Kidney (tissue), 22 donors: ENCODE results near the gene SIRPB1. TPM values are rescaled to one million over a fixed set of nuclear protein-coding genes. Genes with fewer than 3 reads are reported as not detected.

Source experiments
- DNase-seq, 5 donors: peaks; one replicate each; pipeline ENCODE4 v3.0.0-alpha.2; 2013 to 2020
- FAIRE-seq: peaks from 2 replicates; lab custom pipeline; 2012; peaks lifted over from hg19 to GRCh38; lab: Jason Lieb, UNC
- H3K27ac ChIP-seq, 2 donors: one replicate each; pipeline ENCODE4 v1.7.0; 2013; ENCODE audit warnings: low read depth in 2 of 2, low read length in 2 of 2, inconsistent platforms in 1 of 2
- H3K27me3 ChIP-seq: one replicate; pipeline ENCODE4 v1.7.1; 2013; ENCODE audit warnings: low read length, inconsistent platforms; ENCODE audit not compliant: control insufficient read depth, insufficient read depth
- H3K36me3 ChIP-seq, 3 donors: one replicate each; pipeline versions ENCODE4 v1.7.0 to v1.7.1; 2013; ENCODE audit warnings: low read length in 3 of 3, control low read depth in 1 of 3, inconsistent platforms in 1 of 3; ENCODE audit not compliant: insufficient read depth in 3 of 3, control insufficient read depth in 2 of 3
- H3K4me1 ChIP-seq, 3 donors: one replicate each; pipeline versions ENCODE4 v1.7.0 to v1.7.1; 2013; ENCODE audit warnings: low read length in 3 of 3, inconsistent platforms in 1 of 3, low read depth in 1 of 3; ENCODE audit not compliant: control insufficient read depth in 2 of 3, insufficient read depth in 2 of 3
- H3K4me3 ChIP-seq, 3 donors: one replicate each; pipeline versions ENCODE4 v1.7.0 to v1.8.1; 2013; ENCODE audit warnings: low read length in 3 of 3, control low read depth in 1 of 3, inconsistent platforms in 1 of 3
- H3K9ac ChIP-seq, 3 donors: one replicate each; pipeline versions ENCODE4 v1.7.0 to v1.7.1; 2013; ENCODE audit warnings: low read length in 3 of 3, control low read depth in 1 of 3, inconsistent platforms in 1 of 3
- H3K9me3 ChIP-seq, 3 donors: one replicate each; pipeline versions ENCODE4 v1.7.0 to v1.7.1; 2013; ENCODE audit warnings: low read length in 3 of 3, control low read depth in 1 of 3, inconsistent platforms in 1 of 3; ENCODE audit not compliant: control insufficient read depth in 2 of 3, insufficient read depth in 1 of 3
- intact Hi-C: fragments of 100-400 bp; cut with DNase I; formaldehyde crosslinking; loops from one replicate; pipeline ENCODE4 v1.11.1; 2022
- long read RNA-seq, 10 donors: library from polyadenylated mRNA in 1 of 10; unstranded in 1 of 10; transcript quantifications; one replicate each; pipeline ENCODE4 v2.0.0 and lab custom pipeline, GENCODE V29; 2021 to 2026
- polyA plus RNA-seq: library from polyadenylated mRNA; stranded (reverse); fragments of 350-450 nt; fragmentation: Illumina TruSeq; extraction: RNeasy Lipid Tissue Mini Kit (QIAGEN cat#74804); gene quantifications from one replicate; pipeline ENCODE4 v1.2.3, GENCODE V29; 2014; ENCODE audit warnings: low read depth, low replicate concordance; ENCODE audit not compliant: insufficient read depth
- total RNA-seq: library from RNA; stranded (reverse); fragmentation: NEBNext Ultra II Directional; extraction: Animal tissue kit (Norgen Biotek cat#: 25700); gene quantifications from one replicate; pipeline ENCODE4 v1.2.1, GENCODE V29; 2021
- TF ChIP-seq, protein P1 (sequence below): IDR thresholded peaks from 3 replicates; pipeline ENCODE4 v1.5.1; 2012; ENCODE audit warnings: mild to moderate bottlenecking, moderate library complexity, borderline replicate concordance; ENCODE audit not compliant: insufficient read depth; ENCODE audit errors: extremely low read depth
- donor health status: control.
- donor health status: control.
- donor health status: control.
- donor health status: control.
- donor health status: control.
- donor health status: DM: yes; HTN: yes; CAD: no.
- donor health status: Normal renal cell carcinoma (clear cell type).

SIRPB1 gene
- total RNA-seq (8.2 TPM), polyA plus RNA-seq (0.58 TPM)
- long read RNA-seq, donor 1: 0 reads
- long read RNA-seq, donor 2: 0 reads
- long read RNA-seq, donor 3: 0 reads
- long read RNA-seq, donor 4: 0 reads
- long read RNA-seq, donor 5: 0 reads
- long read RNA-seq, donor 6: 0 reads
- long read RNA-seq, donor 7, partial matches to known transcripts: 1 of 1 reads
- long read RNA-seq, donor 7, other reads (novel, unspliced or antisense): 0 of 1 reads
- long read RNA-seq, donor 8: 0 reads
- long read RNA-seq, donor 9: 0 reads
- long read RNA-seq, donor 10: 0 reads

DNA sequence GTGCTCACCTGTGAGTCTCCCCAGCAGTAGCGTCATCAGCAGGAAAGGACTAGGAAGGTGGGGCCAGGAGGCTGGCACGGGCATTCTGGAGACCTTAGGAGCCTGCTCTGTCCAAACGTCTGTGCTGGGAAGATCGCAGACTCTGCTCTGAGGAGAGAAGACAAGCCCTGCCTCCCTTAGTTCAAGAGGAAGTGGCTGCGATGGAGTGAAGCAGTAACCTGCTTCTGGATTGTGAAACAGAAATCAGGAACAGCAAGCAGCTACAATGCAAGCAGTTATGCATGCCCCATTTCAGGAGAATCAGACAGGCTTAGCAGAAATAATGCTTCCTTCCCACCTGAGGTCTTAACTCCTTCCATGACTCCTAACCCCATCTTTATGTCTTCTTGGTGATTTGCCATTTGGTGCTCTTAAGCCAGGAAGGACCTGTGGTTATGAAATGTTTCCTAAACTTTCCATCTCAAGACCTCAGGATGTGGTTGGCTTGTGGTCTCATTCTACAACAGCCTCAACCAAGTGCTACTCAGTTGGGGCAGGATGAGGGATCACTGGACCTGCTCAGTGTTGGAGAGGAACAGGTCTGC, at the start of gene SIRPB1:
Gene SIRPB1 (minus strand): TSS at position 149 of the 584 bp plus-strand sequence. CDS start 65 bp downstream, at position 84.
- no peaks in the 10 kb centered on the region for H3K9me3 ChIP-seq
- TF ChIP-seq, protein P1, sequence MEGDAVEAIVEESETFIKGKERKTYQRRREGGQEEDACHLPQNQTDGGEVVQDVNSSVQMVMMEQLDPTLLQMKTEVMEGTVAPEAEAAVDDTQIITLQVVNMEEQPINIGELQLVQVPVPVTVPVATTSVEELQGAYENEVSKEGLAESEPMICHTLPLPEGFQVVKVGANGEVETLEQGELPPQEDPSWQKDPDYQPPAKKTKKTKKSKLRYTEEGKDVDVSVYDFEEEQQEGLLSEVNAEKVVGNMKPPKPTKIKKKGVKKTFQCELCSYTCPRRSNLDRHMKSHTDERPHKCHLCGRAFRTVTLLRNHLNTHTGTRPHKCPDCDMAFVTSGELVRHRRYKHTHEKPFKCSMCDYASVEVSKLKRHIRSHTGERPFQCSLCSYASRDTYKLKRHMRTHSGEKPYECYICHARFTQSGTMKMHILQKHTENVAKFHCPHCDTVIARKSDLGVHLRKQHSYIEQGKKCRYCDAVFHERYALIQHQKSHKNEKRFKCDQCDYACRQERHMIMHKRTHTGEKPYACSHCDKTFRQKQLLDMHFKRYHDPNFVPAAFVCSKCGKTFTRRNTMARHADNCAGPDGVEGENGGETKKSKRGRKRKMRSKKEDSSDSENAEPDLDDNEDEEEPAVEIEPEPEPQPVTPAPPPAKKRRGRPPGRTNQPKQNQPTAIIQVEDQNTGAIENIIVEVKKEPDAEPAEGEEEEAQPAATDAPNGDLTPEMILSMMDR: no peak
- FAIRE-seq (no peak), DNase-seq (no peak)
- no peaks in the 10 kb centered on the region for H3K4me1 ChIP-seq
- no peak within 1 kb of the TSS for H3K27ac ChIP-seq
- H3K27me3 ChIP-seq: no peaks in the 10 kb centered on the region
- H3K4me3 ChIP-seq: no peak within 1 kb of the TSS
- intact Hi-C loops: no loop called here
- H3K36me3 ChIP-seq: no peaks in the 10 kb centered on the region
- H3K9ac ChIP-seq: no peak within 1 kb of the TSS

DNA sequence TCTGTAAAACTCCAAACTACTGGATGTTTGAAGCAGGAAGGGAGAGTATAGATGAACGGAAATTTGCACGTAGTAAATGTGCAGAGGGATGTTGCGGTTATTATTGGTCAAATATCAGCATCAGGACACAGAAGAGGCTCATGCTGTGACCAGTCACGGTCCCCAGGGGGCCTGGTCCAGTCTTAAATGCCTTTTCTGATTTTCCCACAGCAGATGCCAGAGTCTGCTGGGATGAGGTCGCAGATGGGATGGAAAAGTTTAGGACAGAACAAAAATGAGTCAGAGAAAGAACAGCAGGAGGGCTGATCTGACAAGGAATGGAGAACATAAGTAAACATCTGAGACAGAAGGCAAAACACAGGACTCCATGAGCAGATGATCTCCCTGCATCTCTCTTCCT, 49.5 kb upstream of the SIRPB1 start:
- TF ChIP-seq, protein P1: no peak
- no peak overlapping the region for H3K27ac ChIP-seq
- H3K4me1 ChIP-seq: no peaks in the 10 kb centered on the region
- H3K4me3 ChIP-seq: no peak overlapping the region
- DNase-seq: no peak
- no peaks in the 10 kb centered on the region for H3K36me3 ChIP-seq
- no peaks in the 10 kb centered on the region for H3K27me3 ChIP-seq
- FAIRE-seq: no peak
- H3K9ac ChIP-seq: no peak overlapping the region
- H3K9me3 ChIP-seq: no peaks in the 10 kb centered on the region
- intact Hi-C loops: no loop called here

DNA sequence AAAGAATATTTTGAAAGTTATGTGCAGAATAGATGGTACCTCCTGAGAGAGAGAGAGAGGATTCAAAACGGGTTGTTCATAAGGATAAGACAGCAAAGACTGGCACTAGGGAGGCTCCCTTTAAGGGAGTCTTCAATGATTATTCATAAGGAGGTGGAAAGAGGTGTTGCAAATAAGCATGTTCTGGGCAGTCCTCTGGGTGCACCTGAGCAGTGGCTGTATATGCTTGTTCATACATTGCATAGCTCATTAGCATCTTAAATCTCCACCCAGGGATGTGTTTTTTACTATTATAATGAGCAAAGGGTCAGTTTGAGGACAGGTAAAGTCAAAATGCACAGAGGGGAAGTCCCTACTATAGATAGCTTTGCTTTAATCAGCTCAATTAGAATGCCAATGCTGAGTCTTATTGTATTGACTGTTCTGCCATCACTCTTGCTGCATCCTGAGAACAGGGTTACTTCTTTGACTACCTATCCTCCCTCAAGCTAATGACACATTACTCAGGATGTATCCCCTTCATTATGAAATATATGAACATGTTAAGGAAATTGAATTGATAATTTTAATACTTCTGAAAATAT, 47.8 kb upstream of the SIRPB1 start:
- TF ChIP-seq, protein P1: no peak
- H3K9ac ChIP-seq: no peak overlapping the region
- H3K36me3 ChIP-seq: no peaks in the 10 kb centered on the region
- intact Hi-C loops: no loop called here
- DNase-seq (no peak), FAIRE-seq (no peak)
- H3K9me3 ChIP-seq: no peaks in the 10 kb centered on the region
- no peak overlapping the region for H3K27ac ChIP-seq
- no peaks in the 10 kb centered on the region for H3K27me3 ChIP-seq
- H3K4me3 ChIP-seq: no peak overlapping the region
- H3K4me1 ChIP-seq: no peaks in the 10 kb centered on the region
